Fibroblast of peridontal ligament (primary cell): ENCODE measurements around the gene GFOD1.

Experiments
- DNase-seq: peaks from one replicate; pipeline ENCODE4 v3.0.0-alpha.2; 2010; ENCODE audit errors: extremely low read depth

The GFOD1 gene

GRCh38 chr6:13487122-13488014, at the start of gene GFOD1:
TSS of gene GFOD1 (minus strand) at chr6:13487600. CDS start at chr6:13486890, 710 bp downstream.
- peak; percentile 75 for DNase-seq

GRCh38 chr6:13536796-13537526, 49.6 kb upstream of the GFOD1 start:
- DNase-seq = peak; percentile 50

GRCh38 chr6:13535306-13535705, 47.9 kb upstream of the GFOD1 start:
- DNase-seq = no peak

- no peak for DNase-seq
Observed at GRCh38 chr6:13534536-13534935, 47.1 kb upstream of the GFOD1 start.

DNA sequence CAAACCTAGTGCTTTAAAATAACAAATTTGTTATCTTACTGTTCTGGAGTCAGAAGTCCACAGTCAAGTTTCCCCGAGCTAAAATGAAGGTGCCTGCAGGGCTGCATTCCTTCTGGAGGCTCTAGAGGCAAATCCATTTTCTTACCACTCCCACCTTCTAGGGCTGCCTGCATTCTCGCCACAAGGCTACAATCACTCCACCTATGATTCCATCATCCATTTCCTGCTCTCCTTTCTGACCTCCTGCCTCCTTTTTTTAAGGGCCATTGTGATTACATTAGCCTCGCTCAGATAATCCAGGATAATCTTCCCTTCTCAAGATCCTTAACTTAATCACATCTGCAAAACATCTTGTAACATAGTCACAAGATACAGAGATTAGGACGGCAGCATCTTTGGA, 44.6 kb upstream of the GFOD1 start:
- no peak for DNase-seq

DNA sequence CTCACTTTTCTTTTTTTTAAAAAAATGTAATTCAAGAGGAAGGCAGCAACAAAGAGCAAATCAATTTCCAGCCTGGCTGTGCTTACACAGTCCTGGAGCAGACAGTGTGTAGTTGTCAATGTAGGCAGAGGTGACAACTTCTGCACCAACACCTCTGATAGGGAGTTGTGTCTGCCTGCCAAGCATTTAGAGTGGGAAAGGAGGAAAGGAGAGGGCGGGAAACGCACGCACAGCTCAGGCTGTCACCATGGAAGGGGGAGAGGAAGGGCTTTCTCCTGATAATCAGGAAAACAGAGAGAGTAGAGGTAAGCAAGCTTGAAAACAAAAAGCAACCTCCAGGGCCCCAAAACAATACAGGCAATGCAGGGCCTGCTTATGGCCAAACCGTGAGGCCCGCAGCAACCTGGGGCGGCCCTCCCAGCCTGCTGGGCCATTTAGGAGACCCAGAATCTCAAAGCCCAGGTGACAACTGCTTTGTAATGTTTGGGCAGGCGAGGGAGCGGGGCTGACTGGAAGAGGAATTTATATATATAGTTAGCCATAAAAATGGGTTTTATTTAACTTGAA, 41.5 kb upstream of the GFOD1 start:
- DNase-seq = no peak

DNA sequence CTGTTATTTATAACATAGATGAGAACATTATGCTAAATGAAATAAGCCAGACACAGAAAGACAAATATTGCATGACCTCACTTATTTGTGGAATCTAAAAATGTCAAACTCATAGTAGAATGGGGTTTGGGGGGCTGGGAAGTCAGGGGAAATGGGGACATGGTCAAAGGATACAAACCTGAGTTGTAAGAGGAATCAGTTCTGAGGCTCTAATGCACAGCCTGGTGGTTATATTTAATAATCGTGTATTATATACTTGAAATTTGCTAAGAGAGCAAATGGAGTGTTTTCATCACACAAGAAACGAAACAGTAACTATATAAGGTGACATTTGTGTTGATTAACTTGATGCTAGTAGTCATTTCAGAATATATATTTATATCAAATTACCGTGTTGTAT, 40.8 kb upstream of the GFOD1 start:
- DNase-seq = peak; percentile 21

DNA sequence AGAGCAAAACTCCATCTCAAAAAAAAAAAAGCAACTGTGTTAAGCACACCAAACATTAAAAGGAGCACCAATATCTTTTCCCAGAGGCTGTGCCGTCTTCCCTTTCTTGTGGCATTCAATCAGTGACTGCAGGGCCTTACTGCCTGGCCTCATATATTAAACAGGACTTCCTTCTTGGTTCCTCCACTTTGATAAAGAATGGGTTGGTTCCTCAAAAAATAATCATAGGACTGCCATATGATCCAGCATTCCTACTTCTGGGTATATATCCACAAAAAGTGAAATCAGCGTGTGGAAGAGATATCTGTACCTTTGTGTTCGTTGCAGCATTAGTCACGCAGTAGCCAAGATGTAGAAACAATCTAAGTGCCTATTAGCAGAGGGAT, 40.3 kb upstream of the GFOD1 start:
- no peak for DNase-seq

GRCh38 chr6:13526727-13527670, 39.6 kb upstream of the GFOD1 start:
- no peak for DNase-seq

DNA sequence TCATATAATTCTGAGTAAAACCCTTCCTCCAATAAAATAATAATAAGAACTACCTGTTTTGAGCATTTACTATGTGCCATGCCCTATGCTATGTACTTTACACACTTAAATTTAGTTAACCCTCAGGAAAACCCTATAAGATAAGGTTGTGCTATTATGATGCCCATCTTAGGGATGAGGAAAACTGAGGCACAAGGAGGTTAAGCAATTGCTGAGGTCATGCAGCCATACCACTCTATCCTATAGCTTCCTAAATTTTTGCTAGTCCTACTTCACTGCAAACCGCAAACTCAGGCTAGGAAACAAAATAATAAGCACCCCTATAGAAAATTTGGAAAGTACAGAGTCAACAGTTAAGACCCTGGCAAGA, 38.9 kb upstream of the GFOD1 start:
- DNase-seq = no peak

DNA sequence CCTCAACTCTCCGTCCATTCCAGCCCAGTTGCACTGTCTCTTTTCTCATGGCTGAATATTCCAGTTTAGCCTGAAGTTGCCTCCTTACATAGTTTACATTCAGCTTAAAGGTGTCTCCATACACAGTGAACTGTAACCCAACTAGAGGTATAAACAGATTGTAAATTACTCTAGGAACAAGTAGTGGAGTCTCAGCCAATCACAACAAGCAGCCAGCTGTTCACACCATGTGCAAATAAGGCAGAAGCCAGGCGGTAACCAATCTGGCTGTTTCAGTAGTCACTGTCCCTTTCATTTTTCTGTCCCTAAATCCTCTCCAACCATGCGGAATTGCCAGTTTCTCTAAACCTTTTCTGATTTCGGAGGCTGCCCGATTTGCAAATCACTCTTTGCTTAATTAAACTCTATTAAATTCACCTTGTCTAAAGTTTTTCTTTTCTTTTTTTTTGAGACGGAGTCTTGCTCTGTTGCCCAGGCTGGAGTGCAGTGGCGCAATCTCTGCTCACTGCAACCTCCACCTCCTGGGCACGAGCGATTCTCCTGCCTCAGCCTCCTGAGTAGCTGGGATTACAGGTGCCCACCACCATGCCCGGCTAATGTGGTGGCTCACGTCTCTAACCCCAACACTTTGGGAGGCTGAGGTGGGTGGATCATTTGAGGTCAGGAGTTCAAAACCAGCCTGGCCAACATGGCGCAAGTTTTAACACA, 37.6 kb upstream of the GFOD1 start:
- no peak for DNase-seq

DNA sequence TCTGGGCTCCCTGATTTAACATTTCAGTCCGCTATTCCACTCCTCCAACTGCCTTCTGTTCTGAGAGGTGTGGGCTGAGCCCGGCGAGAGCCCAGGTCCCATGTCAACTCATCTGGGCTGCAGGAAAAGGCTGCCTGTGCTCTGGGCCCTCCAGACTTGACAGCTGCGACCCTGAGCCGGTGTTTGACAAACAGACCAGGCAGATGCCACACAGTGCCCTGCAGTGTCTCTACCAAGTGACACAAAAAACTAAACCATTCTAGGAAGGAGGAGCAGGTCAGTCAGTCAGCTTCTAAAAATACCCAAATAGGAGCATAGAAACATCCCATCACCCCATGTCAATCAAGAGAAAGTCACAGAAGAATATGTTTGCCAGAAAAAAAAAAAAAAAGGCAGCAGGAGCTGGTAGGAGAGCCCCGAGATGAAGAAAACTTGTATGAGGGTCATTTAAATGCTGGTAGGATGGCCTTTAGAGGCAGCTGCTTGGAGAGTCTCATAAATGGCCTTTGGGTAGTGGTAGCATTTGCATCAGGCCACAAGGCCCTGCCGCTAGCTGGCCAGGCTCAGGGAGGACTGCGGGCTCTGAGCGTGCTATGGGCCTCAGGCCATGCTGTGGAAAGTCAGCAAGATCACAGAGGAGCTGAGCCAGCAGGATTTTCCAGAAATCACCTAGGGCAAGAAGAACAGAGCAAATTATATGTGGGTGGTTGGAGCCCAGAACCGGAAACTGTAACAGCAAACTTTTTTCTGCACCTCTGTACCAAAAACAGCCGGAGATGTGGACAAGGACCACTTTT, 36.6 kb upstream of the GFOD1 start:
- no peak for DNase-seq

GRCh38 chr6:13522656-13523055, 35.3 kb upstream of the GFOD1 start:
- DNase-seq = peak; percentile 71

DNA sequence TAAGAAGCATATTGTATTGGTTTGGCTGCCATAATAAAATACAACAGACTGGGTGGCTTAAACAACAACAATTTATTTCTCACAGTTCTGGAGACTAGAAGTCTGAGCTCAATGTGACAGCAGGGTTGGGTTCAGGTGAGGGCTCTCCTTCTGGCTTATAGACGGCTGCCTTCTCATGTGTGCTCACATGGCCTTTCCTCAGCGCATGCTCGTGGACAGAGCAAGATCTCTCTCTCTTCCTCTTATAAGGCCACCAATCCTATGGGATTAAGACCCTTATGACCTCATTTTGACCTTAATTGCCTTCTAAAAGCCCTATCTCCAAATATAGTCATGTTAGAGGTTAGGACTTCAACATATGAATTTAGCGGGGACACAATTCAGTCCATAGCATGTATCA, 32.4 kb upstream of the GFOD1 start:
- no peak for DNase-seq

DNA sequence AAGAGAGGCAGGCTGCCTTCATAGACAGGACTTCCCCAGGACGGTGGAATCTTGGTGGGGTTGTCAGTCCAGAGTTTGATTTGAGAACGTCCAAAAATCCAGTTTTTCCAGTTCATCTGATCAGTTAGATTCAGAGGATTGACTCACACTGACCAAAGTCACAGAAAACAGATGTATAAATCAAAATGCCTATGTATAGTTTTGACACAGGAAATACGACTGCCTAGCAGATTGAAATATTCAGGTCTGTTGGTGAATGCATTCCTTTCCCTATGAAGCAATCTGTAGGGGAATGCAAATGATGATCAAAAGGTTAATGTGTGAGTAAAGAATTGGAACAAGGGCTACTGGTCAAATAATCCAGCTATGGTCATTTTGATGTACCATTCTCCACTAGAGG, 29.7 kb upstream of the GFOD1 start:
- DNase-seq = no peak

DNA sequence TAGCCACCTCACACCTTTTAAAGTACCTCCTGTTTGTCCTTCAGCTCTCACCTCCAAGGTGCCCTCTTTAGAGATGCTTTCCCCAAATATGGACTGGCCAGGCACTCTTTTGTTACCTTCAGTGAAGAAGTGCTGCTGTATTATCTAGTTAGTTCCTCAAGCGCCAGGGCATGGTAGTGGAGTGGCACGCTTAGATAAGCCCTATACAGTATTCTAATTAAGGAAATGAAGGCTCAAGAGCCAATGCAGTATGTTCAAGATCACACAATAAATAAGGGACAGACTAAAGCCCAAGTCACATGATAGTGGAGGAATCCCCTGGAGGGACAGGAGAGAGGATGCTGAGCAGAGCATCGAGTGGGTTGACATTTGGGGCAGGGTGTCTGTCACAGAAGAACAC, 28.5 kb upstream of the GFOD1 start:
- DNase-seq = no peak

GRCh38 chr6:13513626-13514502, 26.5 kb upstream of the GFOD1 start:
- DNase-seq = peak; percentile 18

DNA sequence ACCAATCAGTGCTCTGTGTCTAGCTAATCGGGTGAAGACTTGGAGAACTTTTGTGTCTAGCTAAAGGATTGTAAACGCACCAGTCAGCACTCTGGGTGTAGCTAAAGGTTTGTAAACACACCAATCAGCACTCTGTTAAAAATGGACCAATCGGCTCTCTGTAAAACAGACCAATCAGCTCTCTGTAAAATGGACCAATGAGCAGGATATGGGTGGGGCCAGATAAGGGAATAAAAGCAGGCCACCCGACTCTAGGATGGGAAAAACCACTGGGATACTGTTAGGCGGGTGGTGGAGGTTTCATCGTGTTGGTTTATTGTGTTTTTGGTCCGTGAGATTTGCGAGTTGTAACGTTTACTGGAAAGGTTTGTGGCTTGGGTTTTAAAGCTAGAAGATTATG, 25.5 kb upstream of the GFOD1 start:
- DNase-seq = no peak
